Fibroblast of lung (primary cell): Measurements from ENCODE around the gene RNASEH2A. TPM values are rescaled to one million over a fixed set of nuclear protein-coding genes. Genes with fewer than 3 reads are reported as not detected.

ENCODE experiments used
- DNase-seq, 2 donors: peaks; one replicate each; pipeline versions ENCODE4 v3.0.0 to v3.0.0-alpha.2; 2010; ENCODE audit warnings: low read depth in 2 of 2
- H2AFZ ChIP-seq: 2 replicates; pipeline ENCODE4 v1.5.1; 2012; ENCODE audit warnings: low read length, control low read depth, inconsistent platforms
- H3K27ac ChIP-seq: 2 replicates; pipeline ENCODE4 v1.5.1; 2011; ENCODE audit warnings: low read length, control low read depth; ENCODE audit not compliant: insufficient read depth
- H3K27me3 ChIP-seq: 2 replicates; pipeline ENCODE4 v1.5.1; 2011; ENCODE audit warnings: mild to moderate bottlenecking, low read length; ENCODE audit not compliant: control insufficient read depth, insufficient read depth
- H3K36me3 ChIP-seq: 2 replicates; pipeline ENCODE4 v1.5.1; 2011; ENCODE audit warnings: low read length; ENCODE audit not compliant: control insufficient read depth, insufficient read depth
- H3K4me1 ChIP-seq: 2 replicates; pipeline ENCODE4 v1.5.1; 2011; ENCODE audit warnings: low read length; ENCODE audit not compliant: control insufficient read depth, insufficient read depth; ENCODE audit errors: extremely low read depth
- H3K4me2 ChIP-seq: 2 replicates; pipeline ENCODE4 v1.5.1; 2011; ENCODE audit warnings: low read length, control low read depth; ENCODE audit not compliant: insufficient read depth; ENCODE audit errors: extremely low read depth
- H3K4me3 ChIP-seq, 4 experiments: fragments of 200-600 bp in 1 of 4; sonication (generic) in 1 of 4; replicated peaks in 1 of 4; 2 replicates each; pipeline ENCODE4 v1.5.1; 2011 to 2016; ENCODE audit warnings: low read length in 4 of 4, low read depth in 3 of 4, mild to moderate bottlenecking in 3 of 4, control low read depth in 2 of 4, inconsistent platforms in 1 of 4, mixed read lengths in 1 of 4; ENCODE audit not compliant: insufficient read depth in 1 of 4; ENCODE audit errors: control extremely low read depth in 1 of 4
- H3K79me2 ChIP-seq: 2 replicates; pipeline ENCODE4 v1.5.1; 2012; ENCODE audit warnings: mild to moderate bottlenecking, low read length, inconsistent platforms; ENCODE audit not compliant: control insufficient read depth, insufficient read depth
- H3K9ac ChIP-seq: 2 replicates; pipeline ENCODE4 v1.5.1; 2011; ENCODE audit warnings: mild to moderate bottlenecking, low read length, control low read depth; ENCODE audit not compliant: insufficient read depth
- H3K9me3 ChIP-seq: 2 replicates; pipeline ENCODE4 v1.5.1; 2012; ENCODE audit warnings: low read depth, low read length; ENCODE audit not compliant: control insufficient read depth, insufficient read depth
- H4K20me1 ChIP-seq: 2 replicates; pipeline ENCODE4 v1.5.1; 2011; ENCODE audit warnings: low read length; ENCODE audit not compliant: control insufficient read depth, insufficient read depth; ENCODE audit errors: extremely low read depth
- EZH2 ChIP-seq: IDR thresholded peaks from 2 replicates; pipeline ENCODE4 v1.5.1; 2012; ENCODE audit warnings: low read length, control low read depth, mild to moderate bottlenecking; ENCODE audit errors: missing control alignments
- polyA plus RNA-seq, 2 donors: library from polyadenylated mRNA; depleted of rRNA in 1 of 2; stranded (reverse) in 1 of 2; unstranded in 1 of 2; fragments of >200 nt; gene quantifications; 2 replicates each; pipeline ENCODE4 v1.2.1, GENCODE V29; 2011 to 2012; ENCODE audit warnings: missing spikeins in 1 of 2
- total RNA-seq: library from RNA; depleted of rRNA; stranded (reverse); fragments of >200 nt; gene quantifications from 2 replicates; pipeline ENCODE4 v1.2.1, GENCODE V29; 2014
- TF ChIP-seq, protein P1 (sequence below), 2 donors: IDR thresholded peaks in 1 of 2; conservative IDR thresholded peaks in 1 of 2; 1 replicate in 1 of 2; 2 replicates in 1 of 2; pipeline ENCODE4 v1.5.1; 2011 to 2012; ENCODE audit warnings: low read length in 2 of 2, control low read depth in 1 of 2, inconsistent platforms in 1 of 2, low read depth in 1 of 2, mild to moderate bottlenecking in 1 of 2

The RNASEH2A gene
- total and polyA plus RNA-seq, 2 donors (not counting 1 experiment from before 2014, with no cell fraction given): 8.9 to 14.3 TPM

GRCh38 chr19:12793290-12794195 lies 12.8 kb upstream of the RNASEH2A start:
- Histone ChIP-seq H3K27me3 (no peaks in the 10 kb centered on the region), H3K9me3 (no peaks in the 10 kb centered on the region), H3K27ac (peak overlapping the region; percentile 97), H3K4me3 (peak overlapping the region; percentile 73 to 98 (median 94)), H2AFZ (no peak overlapping the region), H3K4me1 (peaks cover 23% of the 10 kb centered on the region), H3K36me3 (peaks cover 2% of the 10 kb centered on the region), H3K79me2 (peaks cover 20% of the 10 kb centered on the region), H3K4me2 (peak overlapping the region; percentile 72), H4K20me1 (no peaks in the 10 kb centered on the region), H3K9ac (peak overlapping the region; percentile 99)
- peak; percentile 89 to 94 for DNase-seq
- TF ChIP-seq, protein P1, sequence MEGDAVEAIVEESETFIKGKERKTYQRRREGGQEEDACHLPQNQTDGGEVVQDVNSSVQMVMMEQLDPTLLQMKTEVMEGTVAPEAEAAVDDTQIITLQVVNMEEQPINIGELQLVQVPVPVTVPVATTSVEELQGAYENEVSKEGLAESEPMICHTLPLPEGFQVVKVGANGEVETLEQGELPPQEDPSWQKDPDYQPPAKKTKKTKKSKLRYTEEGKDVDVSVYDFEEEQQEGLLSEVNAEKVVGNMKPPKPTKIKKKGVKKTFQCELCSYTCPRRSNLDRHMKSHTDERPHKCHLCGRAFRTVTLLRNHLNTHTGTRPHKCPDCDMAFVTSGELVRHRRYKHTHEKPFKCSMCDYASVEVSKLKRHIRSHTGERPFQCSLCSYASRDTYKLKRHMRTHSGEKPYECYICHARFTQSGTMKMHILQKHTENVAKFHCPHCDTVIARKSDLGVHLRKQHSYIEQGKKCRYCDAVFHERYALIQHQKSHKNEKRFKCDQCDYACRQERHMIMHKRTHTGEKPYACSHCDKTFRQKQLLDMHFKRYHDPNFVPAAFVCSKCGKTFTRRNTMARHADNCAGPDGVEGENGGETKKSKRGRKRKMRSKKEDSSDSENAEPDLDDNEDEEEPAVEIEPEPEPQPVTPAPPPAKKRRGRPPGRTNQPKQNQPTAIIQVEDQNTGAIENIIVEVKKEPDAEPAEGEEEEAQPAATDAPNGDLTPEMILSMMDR (conservative IDR thresholded peaks at IDR 0.05 in 1 of 2, IDR thresholded peaks at IDR 0.05 in 1 of 2; ENCODE audit: low read depth in 1 of 2, low read length in 2 of 2): no peak
- no peak for TF ChIP-seq EZH2

DNA sequence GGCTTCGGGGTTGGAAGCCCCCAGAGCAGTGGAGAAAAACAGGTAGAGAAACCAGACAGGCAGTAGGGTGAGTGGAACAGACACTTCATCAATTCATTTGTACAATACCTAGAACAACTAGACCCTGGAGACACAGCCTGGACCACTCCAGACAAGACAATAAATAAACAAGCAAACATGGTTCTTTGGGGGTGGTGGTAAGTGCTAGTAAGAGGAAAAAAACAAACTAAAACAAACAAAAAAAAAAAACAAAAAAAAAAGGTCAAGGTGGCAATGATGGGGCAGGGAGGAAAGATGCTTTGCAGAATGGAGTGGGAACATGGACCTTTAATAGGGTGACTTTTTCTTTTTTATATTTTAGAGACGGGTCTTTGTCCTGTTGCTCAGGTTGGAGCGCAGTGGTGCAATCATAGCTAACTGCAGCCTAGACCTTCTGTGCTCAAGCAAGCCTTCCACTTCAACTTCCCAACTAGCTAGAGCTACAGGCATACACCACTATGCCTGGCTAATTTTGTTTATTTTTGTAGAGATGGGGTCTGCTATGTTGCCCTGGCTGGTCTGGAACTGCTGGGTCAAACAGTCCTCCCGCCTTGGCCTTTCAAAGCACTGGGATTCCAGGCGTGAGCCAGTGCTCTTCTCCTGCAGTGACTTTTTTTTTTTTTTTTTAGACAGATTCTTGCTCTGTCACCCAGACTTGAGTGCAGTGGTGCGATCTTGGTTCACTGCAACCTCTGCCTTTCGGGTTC lies 12.0 kb upstream of the RNASEH2A start:
- peaks cover 16% of the 10 kb centered on the region for H3K4me1 ChIP-seq
- H3K36me3 ChIP-seq: peaks cover 2% of the 10 kb centered on the region
- H3K4me3 ChIP-seq: peak overlapping the region in 3 of 4 experiments; percentile 27 to 96 (median 30)
- H4K20me1 ChIP-seq: no peaks in the 10 kb centered on the region
- no peaks in the 10 kb centered on the region for H3K9me3 ChIP-seq
- peak in 1 of 2 donors; percentile 61 for DNase-seq
- H3K79me2 ChIP-seq: peaks cover 20% of the 10 kb centered on the region
- H3K9ac ChIP-seq: peak overlapping the region; percentile 99
- TF ChIP-seq EZH2: no peak
- TF ChIP-seq, protein P1 (conservative IDR thresholded peaks at IDR 0.05 in 1 of 2, IDR thresholded peaks at IDR 0.05 in 1 of 2; ENCODE audit: low read depth in 1 of 2, low read length in 2 of 2): no peak
- peak overlapping the region; percentile 97 for H3K27ac ChIP-seq
- H3K27me3 ChIP-seq: no peaks in the 10 kb centered on the region
- H3K4me2 ChIP-seq: peak overlapping the region; percentile 54
- no peak overlapping the region for H2AFZ ChIP-seq

GRCh38 chr19:12794971-12795381 lies 11.4 kb upstream of the RNASEH2A start:
- Histone ChIP-seq H3K9ac (no peak overlapping the region), H3K27me3 (no peaks in the 10 kb centered on the region), H3K4me1 (peaks cover 15% of the 10 kb centered on the region), H3K27ac (no peak overlapping the region), H3K4me3 (peak overlapping the region in 1 of 4 experiments; percentile 96), H2AFZ (no peak overlapping the region), H3K36me3 (peaks cover 2% of the 10 kb centered on the region), H3K4me2 (no peak overlapping the region), H3K9me3 (no peaks in the 10 kb centered on the region), H4K20me1 (no peaks in the 10 kb centered on the region), H3K79me2 (peaks cover 20% of the 10 kb centered on the region)
- no peak for TF ChIP-seq EZH2
- TF ChIP-seq, protein P1 (conservative IDR thresholded peaks at IDR 0.05 in 1 of 2, IDR thresholded peaks at IDR 0.05 in 1 of 2; ENCODE audit: low read depth in 1 of 2, low read length in 2 of 2): no peak
- DNase-seq: no peak
